Lower leg skin (tissue), 4 donors: Measurements from ENCODE around the gene ZNF606. TPM values are rescaled to one million over a fixed set of nuclear protein-coding genes. Genes with fewer than 3 reads are reported as not detected.

Experiments
- DNase-seq, 2 donors: peaks; one replicate each; pipeline ENCODE4 v3.0.0-alpha.2; 2019; ENCODE audit warnings: low spot score in 2 of 2
- H3K4me3 ChIP-seq: fragments of 200-600 bp; sonication (generic); 2 replicates; pipeline ENCODE4 v1.5.1; 2017; ENCODE audit warnings: mild to moderate bottlenecking, low read depth; ENCODE audit not compliant: poor library complexity, severe bottlenecking
- POLR2A ChIP-seq, 2 donors: fragments of 450-650 bp; IDR thresholded peaks; one replicate each; pipeline ENCODE4 v1.6.1; 2016 to 2017; ENCODE audit warnings: antibody characterized with exemption in 2 of 2, mild to moderate bottlenecking in 1 of 2, moderate library complexity in 1 of 2
- WGBS, 2 donors: methylation state at CpG; one replicate each; pipeline ENCODE4 v1.1.5; 2018; 5-methylcytosine and 5-hydroxymethylcytosine counted together
- intact Hi-C: fragments of 100-400 bp; cut with DNase I; formaldehyde crosslinking; loops from one replicate; pipeline ENCODE4 v1.15.0; 2023; ENCODE audit warnings: low total_unique reads
- total RNA-seq, 4 donors: library from RNA; depleted of rRNA; stranded (reverse); fragments of >200 nt; gene quantifications; one replicate each; pipeline ENCODE4 v1.1.0, GENCODE V29; 2016
- TF ChIP-seq, protein P1 (sequence below), 3 donors: fragments of 450-650 bp; IDR thresholded peaks; one replicate each; pipeline ENCODE4 v1.5.1; 2016; ENCODE audit warnings: antibody characterized with exemption in 3 of 3, mild to moderate bottlenecking in 3 of 3, moderate library complexity in 2 of 3

ZNF606 gene
- total RNA-seq, 4 donors from 2014 or later: 9.6 to 53.4 (median 16.3) TPM

DNA sequence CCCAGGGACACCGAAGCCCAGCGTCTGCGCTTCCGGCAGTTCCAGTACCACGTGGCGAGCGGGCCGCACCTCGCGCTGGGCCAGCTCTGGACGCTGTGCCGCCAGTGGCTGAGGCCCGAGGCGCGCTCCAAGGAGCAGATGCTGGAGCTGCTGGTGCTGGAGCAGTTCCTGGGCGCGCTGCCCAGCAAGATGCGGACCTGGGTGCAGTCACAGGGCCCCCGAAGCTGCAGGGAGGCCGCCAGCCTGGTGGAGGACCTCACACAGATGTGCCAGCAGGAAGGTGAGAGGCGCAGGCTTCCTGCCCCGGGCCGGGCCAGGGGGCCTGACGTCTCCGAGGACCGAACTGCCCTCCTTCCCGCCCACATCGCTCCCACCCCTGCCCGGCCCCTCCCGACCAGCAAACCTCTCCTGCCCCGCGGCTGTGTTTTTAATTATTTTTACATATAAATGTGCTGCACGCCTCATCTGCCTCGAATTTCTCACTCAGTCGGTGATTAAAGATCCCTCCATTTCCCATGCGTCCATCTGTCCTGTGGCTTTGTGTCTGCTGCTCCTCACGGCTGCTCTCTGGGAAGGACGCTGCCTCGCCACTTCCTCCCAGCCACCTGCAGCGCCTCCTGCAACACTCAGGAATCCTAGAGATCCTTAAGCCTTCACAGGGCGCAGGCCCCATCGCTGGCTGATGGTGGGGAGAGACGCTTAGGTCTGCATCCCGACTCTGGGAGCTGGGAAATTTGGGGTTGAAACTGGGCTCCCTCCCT lies 35.5 kb upstream of the ZNF606 start:
- DNase-seq: no peak
- no peak for TF ChIP-seq POLR2A (IDR thresholded peaks at IDR 0.05)
- TF ChIP-seq, protein P1, sequence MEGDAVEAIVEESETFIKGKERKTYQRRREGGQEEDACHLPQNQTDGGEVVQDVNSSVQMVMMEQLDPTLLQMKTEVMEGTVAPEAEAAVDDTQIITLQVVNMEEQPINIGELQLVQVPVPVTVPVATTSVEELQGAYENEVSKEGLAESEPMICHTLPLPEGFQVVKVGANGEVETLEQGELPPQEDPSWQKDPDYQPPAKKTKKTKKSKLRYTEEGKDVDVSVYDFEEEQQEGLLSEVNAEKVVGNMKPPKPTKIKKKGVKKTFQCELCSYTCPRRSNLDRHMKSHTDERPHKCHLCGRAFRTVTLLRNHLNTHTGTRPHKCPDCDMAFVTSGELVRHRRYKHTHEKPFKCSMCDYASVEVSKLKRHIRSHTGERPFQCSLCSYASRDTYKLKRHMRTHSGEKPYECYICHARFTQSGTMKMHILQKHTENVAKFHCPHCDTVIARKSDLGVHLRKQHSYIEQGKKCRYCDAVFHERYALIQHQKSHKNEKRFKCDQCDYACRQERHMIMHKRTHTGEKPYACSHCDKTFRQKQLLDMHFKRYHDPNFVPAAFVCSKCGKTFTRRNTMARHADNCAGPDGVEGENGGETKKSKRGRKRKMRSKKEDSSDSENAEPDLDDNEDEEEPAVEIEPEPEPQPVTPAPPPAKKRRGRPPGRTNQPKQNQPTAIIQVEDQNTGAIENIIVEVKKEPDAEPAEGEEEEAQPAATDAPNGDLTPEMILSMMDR (IDR thresholded peaks at IDR 0.05): no peak
- no peak overlapping the region for H3K4me3 ChIP-seq
- intact Hi-C loops: no loop called here
- whole genome bisulfite sequencing, 2 donors: 10 to 29% methylated on average over 23 to 35 of the region's 44 CpGs

DNA sequence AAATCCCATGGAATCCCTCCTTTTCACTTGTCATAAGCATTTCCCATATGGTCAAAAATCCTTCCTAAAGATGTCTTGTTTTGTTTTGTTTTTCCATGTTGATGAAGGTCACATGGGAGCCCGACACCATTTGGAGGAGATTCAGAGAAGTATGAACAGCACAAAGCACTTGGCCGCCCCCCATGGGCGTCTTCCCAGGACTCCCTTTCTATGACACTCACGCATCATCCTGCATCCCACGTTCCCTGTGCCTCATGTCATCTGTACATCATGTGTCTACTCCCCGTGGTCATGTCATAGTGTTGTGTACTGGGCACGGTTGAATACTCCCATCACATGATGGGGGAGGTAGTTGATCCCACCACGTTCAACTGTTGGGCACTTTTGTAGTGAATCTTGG lies 33.2 kb upstream of the ZNF606 start:
- 60 to 62% methylated on average over 8 of the region's 8 CpGs for WGBS, 2 donors
- intact Hi-C loops: no loop called here
- H3K4me3 ChIP-seq: no peak overlapping the region
- DNase-seq: no peak
- TF ChIP-seq POLR2A (IDR thresholded peaks at IDR 0.05): no peak

DNA sequence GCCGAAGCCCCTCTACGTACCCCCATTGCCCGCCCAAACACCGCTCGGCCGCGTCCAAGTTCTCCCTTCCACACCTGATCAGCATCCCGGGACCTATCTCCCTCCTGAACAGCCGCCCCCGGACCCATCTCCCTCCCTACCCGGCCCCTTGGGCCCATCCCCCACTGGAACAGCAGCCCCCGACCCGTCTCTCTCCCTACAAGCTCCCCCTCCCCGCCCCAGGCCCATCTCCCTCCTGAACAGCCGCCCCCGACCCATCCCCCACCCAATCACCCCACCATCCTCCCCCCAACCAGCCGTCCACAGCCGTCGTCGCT lies 31.8 kb upstream of the ZNF606 start:
- 4 to 7% methylated on average over 20 of the region's 20 CpGs for WGBS, 2 donors
- no peak for DNase-seq
- no peak overlapping the region for H3K4me3 ChIP-seq
- TF ChIP-seq POLR2A (IDR thresholded peaks at IDR 0.05): no peak
- TF ChIP-seq, protein P1 (IDR thresholded peaks at IDR 0.05): no peak
- intact Hi-C loops: no loop called here

DNA sequence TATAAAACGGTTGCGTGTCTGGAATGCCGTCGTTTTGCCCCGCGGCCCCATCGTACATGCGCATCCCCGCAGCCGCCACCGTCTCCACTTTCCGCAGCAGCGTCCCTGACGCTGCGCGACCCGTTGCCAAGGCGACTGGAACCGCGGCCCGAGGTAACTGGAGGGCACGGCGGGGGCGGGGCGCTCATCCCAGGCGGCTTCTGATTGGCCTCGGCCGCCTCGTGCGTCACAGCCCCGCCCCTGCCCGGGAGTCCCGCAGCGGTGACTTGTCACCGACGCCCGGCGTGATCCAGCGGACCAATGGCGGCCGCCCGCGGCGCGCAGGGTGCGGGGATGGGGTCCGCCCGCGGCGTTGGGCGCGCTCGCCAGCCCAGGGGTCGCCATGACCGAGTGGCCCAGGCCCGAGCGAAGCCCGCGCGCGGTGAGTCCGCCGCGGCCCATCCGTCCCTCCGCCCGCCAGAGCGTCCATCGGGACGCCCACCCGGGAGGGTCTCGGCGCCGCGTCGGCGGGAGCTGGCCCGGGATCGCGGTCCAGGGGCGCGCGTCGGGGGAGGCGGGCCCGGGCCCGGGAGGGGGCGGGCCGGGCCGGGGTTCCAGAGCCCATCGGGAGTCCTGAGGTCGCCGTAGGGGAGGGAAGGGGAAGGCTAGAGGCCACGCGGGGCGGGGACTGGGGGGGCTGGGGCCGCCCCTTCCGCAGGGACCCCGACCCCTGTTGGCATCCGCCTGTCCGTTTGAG lies 31.3 kb upstream of the ZNF606 start, which contains the start of gene ZSCAN1:
ZSCAN1 (plus strand) TSS at position 285 of the 736 bp plus-strand sequence. CDS start 3,812 bp downstream, outside the sequence.
- TF ChIP-seq, protein P1 (IDR thresholded peaks at IDR 0.05): no peak
- H3K4me3 ChIP-seq: no peak within 1 kb of the TSS
- 6 to 12% methylated on average over 39 to 80 of the region's 101 CpGs for WGBS, 2 donors
- intact Hi-C loops: no loop called here
- peak; percentile 46 to 87 for DNase-seq

DNA sequence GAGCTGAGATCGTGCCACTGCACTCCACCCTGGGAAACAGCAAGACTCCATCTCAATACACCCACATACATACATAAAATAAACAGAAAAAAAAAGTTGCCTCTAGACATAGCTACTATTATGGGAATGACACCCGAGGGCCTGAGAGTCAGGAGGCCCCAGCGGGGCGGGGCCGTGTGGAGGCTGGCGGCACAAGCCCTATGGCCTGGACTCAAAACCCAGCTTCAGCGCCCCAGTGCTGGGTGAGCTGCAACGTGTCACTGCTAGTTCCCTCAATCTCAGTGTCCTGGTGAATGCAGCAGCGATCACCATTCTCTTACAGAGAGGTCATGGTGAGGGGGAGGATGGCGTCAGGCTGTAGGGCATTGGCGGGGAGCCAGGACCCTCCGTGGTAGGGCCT lies 22.0 kb upstream of the ZNF606 start:
- 80 to 84% methylated on average over 12 of the region's 12 CpGs for WGBS, 2 donors
- intact Hi-C loops: no loop called here
- no peak for DNase-seq
- no peak overlapping the region for H3K4me3 ChIP-seq
- no peak for TF ChIP-seq POLR2A (IDR thresholded peaks at IDR 0.05)
- TF ChIP-seq, protein P1 (IDR thresholded peaks at IDR 0.05): no peak

DNA sequence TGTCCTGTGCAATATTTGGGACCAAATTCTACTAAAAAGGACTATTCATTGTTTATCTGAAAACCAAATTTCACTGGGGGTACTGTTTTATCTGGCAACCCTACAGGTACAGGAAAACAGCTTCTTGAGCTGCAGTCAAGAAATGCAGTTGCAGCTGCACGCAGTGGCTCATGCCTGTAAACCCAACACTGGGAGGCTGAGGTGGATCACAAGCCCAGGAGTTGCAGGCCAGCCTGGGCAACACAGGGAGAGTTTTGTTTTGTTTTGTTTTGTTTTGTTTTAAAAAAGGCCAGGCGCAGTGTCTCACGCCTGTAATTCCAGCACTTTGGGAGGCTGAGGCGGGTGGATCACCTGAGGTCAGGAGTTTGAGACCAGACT lies 19.7 kb upstream of the ZNF606 start:
- DNase-seq: no peak
- H3K4me3 ChIP-seq: no peak overlapping the region
- no peak for TF ChIP-seq POLR2A (IDR thresholded peaks at IDR 0.05)
- TF ChIP-seq, protein P1 (IDR thresholded peaks at IDR 0.05): no peak
- whole genome bisulfite sequencing, 2 donors: 74 to 78% methylated on average over 4 of the region's 4 CpGs
- intact Hi-C loops: no loop called here
